RPMI7951 (cell line): Measurements from ENCODE around the gene OR52I2. TPM values are rescaled to one million over a fixed set of nuclear protein-coding genes. Genes with fewer than 3 reads are reported as not detected.

Source experiments
- DNase-seq: peaks from one replicate; pipeline ENCODE4 v3.0.0-alpha.2; 2012; ENCODE audit warnings: low read depth
- total RNA-seq: library from RNA; depleted of rRNA; stranded (reverse); fragments of >200 nt; shearing (Covaris generic); gene quantifications from 2 replicates; pipeline ENCODE4 v1.2.3, GENCODE V29; 2014; rRNA removed

OR52I2 gene
- total RNA-seq, 1 experiment from 2014 or later, result not detected

DNA sequence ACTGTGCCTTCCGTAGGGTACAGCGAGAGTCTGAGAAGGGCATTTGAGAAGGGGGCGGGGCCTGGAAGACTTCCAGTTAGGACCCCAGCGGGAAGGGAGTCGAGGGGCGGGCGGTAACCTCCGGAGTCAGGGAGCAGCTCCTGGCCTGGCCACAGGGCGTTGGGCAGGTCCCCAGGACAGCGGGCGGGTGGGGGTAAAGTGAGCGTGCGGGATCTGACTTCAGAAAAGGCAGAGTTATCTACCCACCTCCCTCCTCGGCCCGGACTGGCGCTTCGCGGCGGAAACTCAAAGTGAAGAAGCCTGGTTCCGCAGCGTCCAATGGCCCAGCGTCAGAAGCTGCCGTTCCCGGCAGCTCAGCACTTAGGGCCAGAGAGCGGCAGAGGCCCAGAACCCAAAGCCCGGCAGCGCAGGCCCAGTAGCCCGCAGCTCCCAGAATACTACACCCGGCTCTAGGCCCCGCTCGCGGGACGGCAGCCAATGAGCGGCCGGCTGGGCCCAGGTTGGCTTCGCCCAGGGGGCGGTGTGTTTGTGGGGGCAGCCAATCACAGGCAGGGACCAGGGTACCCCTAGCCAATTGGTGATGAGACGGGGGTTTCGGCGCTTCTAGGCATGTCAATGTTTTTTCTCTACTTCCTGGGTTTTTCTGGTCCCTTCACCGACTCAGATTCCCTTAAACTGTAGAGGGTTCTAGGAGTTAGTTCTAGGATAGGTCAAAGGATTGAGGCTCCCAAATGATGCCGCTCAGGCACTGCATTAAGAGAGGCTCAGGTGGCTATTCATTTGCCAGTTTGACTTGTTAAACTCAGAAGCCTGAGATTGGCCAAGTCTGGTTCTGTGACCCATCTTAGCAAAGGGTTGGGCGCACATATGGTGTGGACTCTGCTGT, 26.5 kb downstream of the OR52I2 start, which contains the start of gene TRIM68:
TRIM68 (minus strand) TSS at position 451 of the 886 bp plus-strand sequence. CDS start 2,727 bp downstream, outside the sequence.
- peak; percentile 94 for DNase-seq

DNA sequence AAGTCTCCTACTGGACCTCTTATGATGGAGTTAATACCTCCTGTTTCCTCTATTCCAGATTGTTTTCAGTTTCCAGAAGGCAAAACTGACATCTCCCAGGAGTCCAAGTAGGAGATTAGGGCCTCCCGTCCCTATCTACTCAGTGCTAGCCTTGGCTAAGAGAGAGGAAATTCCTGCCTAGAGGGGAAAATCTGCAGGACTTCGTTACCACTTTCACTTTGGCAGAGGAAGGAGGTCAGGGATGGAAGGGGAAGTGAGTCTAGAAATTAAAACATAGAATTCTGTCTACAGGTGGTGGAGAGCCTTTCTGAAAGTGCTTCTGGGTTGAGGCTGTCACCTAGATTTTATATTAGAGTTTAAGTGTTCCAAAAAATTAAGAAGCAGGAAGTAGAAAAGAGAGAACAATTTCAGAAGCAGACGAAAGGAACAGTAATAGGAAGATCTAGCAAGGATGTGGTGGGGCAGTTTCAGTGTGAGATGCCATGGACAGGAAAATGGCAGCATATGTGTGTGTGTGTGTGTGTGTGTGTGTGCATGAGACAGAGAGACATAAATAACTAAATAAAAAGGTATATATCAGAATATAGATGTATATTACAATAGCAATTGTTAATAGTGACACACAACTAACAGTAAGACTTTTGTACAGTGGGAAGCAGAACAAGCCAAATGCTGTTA, 28.9 kb downstream of the OR52I2 start:
- peak; percentile 47 for DNase-seq

DNA sequence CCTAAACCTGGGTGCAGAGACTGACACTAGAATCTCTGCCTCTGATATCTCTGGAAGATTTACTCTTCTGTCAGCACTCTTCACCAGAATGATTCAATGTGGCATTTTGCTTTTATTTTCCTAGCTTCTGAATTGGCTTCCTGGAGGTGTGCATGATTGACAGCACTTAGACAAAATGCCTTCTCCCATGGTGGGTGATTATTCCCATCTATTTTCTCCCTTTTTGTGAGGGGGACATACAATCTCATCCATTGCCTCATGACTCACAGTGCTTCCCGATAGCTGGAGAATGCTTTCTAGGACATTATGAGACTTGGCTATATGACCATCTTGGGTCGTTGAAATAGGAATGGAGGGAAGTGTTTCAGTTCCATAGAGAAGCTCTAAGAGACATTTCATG, 30.4 kb downstream of the OR52I2 start:
- no peak for DNase-seq

DNA sequence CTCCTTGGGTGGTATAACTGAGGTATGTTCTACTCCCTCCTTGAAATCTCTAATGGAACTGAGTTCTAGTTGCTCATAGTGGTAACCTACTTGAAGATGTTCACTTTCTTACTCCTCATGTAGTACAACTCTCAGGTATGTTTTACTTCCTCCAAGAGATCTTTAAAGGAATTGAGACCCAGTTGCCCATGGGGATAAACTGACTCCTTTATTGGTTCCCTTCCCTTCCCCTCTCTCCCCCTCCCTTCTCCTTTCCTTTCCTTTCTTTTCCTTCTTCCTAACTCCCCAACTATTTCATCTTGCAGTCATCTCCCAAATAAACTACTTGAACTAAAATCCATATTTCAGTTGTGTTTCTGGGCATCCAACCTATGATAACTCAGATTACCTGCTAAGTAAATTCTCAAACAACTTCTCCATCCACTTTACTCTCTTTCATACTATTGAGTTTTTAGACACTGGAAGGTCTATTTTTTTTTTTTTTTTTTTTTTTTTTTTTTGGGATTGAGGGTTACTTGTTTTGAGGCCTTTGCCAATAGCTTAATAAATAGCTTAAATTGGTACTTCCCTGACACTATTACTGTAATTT, 34.4 kb downstream of the OR52I2 start:
- no peak for DNase-seq

DNA sequence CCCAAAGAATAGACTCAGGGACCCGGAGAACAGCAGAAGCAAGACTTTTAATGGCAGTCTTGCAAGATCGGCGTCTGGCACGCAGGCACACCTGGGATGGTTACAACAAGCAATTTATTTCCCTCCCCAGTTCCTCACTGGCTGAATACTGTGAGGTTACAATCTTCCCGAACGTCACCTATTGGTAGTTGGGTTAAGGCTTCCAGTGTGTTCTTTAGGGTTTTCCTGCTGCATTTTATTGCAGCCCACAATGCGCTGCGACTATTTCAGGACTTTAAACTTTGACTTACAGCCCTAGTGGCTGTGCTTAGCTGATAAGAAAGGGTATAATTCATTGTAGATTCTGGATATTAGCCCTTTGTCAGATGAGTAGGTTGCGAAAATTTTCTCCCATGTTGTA, 38.0 kb downstream of the OR52I2 start:
- no peak for DNase-seq

DNA sequence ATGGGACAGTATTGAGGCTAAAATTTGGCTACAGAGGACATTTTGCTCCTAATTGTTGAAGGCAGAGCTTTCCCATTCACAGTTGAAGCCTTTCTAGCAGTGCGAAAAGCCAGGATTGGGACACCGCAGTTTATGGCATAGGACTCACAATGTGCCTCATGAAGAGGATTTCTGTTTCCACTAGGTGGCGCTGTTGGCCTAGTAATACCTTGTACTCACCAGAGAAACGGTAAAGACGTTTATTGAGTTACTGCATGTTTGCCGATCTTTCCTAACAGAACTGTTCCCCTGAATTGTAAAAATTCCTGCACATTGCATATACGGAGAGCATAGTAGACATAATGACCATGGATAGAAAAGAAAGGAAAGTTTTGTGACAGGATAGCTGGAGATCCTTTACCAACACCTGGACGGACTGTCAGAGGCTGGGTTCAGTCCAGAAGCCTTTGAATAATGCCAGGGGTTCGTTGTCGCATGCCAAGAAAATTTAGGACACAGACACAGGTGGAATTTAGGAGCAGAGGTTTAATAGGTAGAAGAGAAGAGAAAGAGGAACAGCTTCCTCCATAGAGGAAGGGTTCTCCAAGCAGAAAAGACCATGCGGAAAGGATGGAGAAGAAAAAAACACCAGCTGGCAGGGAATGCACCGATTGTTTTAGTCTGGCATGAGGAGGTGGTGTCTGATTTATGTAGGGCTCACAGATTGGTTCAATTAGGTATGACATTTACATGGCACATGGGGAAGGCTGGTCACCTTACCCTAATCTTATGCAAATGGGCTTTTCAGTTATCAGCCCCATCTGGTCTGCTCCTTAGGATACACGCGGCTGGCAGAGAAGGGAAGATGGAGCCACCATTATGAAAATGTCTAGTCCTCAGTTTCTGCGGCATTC, 44.9 kb downstream of the OR52I2 start:
- DNase-seq, result peak; percentile 63

DNA sequence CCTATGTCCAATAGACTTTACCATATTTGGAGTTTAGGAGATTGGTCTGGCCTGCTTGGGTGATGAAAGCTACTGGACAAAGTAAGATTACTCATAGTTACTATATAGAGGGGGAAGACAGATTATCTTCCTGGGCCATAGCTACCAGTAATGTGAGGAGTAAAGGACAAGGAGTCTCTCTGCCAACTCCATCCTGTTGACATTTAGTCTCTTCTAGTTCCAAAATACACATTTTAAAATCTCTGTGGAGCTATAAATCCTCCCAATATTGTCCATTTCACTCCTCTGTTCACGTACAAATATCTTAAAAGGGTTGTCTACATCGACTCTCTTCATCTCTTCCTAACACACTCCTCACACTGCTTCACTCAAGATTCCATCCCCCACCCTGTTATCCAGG, 54.6 kb downstream of the OR52I2 start:
- no peak for DNase-seq

DNA sequence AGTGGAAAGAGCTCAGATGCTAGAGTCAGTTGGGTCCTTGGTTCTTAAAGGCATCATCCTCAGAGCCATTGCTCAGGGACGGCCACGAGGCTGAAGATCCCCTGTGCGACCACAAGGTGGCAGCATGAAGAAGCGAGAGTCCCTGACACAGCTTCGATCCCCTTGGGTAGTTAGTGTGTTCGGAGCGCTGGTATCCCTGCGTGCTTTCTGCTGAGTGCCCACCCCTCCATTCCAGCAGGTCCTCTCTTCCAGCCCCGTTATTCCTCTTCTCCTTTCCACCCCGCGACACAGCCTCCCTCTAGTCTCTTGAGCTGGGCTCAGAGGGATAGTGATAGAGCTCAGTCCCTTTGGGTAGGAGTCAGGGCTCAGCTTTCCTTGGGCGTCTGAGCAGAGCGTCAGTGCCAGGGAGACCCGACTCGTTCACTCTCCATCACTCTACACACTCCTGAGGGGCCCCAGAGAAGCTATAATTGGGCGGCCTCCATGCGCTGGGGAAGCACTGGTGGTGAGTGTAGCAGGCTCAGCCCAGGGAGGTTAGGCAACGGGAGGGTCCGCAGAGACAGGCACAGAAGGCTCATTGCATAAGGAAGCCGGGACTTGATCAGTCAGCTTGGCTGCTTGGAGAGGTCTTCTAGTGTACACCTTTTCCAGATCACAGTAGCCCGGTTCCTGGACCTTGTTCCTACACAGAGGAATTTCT, 55.6 kb downstream of the OR52I2 start, which contains the start of gene OR51D1:
OR51D1 (plus strand) TSS at position 516 of the 700 bp plus-strand sequence. CDS start 2,314 bp downstream, outside the sequence.
- peak; percentile 48 for DNase-seq

DNA sequence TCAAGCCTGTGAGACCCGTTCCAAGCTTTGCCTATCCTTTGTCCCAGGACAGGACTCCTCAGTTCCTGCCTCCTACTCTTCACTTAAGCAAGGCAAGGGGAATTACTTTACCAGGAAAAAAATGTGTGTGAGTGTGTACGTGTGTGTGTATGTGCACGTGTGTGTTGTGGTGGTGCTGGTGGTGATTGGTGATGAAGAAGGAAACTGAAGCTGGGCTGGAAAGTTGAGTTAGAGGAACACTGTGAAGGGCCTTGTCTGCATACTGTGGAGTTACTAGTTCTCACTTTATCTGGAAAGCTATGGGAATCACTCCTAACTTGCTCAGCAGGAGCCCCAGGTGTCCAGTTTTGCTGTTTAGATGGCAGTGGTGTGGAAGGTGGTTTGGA, 56.1 kb downstream of the OR52I2 start:
- no peak for DNase-seq

DNA sequence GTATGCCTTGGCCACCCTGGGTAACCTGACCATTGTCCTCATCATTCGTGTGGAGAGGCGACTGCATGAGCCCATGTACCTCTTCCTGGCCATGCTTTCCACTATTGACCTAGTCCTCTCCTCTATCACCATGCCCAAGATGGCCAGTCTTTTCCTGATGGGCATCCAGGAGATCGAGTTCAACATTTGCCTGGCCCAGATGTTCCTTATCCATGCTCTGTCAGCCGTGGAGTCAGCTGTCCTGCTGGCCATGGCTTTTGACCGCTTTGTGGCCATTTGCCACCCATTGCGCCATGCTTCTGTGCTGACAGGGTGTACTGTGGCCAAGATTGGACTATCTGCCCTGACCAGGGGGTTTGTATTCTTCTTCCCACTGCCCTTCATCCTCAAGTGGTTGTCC, 58.4 kb downstream of the OR52I2 start:
- no peak for DNase-seq

DNA sequence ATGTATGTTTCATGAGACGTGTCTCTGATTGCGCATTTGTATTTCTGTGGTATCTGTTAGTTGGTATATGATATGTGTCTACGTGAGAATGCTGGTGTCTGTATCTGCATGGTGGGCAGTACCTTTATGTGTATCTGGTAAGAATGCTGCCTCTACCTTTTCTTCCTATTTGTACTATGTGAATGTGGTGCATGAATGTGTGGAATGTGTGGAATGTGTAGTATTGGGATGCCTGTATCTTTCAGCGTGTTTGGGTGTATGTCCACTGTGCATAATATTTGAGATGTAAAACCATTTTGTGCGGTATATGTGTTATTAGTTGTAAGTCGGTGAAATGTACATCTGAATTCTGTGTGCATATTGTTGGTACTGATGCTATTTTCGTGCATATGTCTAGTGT, 60.0 kb downstream of the OR52I2 start:
- no peak for DNase-seq

DNA sequence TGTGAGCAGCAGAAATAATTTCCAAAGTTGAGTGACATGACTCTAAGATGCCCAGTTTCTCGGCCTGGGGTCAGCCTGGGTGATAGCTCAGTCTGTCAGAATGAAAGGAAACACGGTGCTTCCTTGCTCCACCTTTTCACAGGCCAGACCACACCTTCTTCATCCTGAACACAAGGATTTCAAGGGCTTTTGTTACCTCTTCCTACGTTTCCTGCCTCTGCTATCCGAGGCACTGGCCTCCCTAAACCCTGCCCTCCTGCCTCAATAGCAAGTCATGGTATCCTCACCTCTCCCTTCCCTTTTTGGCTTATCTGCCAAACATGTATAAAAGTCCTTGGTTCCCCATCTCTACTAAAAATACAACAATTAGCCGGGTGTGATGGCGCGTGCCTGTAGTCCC, 60.5 kb downstream of the OR52I2 start:
- no peak for DNase-seq

Other genes starting within 250 kb of the OR52I2 start
- not detected in 2 replicates for gene OR52B4, start 213.4 kb upstream of the OR52I2 start, total RNA-seq
- gene TRIM21, start 188.0 kb upstream of the OR52I2 start, total RNA-seq, result 19.0 and 20.2 TPM in 2 replicates
- not detected in 2 replicates for gene OR52K2, start 132.4 kb upstream of the OR52I2 start, total RNA-seq
- not detected in 2 replicates for gene OR52K1, start 99.1 kb upstream of the OR52I2 start, total RNA-seq
- gene OR52M1, start 36.6 kb upstream of the OR52I2 start, total RNA-seq, result not detected in 2 replicates
- not detected in 2 replicates for gene OR52I1, start 12.3 kb downstream of the OR52I2 start, total RNA-seq
- 4.9 and 5.4 TPM in 2 replicates for gene TRIM68, start 26.5 kb downstream of the OR52I2 start, total RNA-seq
- gene OR51D1, start 55.7 kb downstream of the OR52I2 start, total RNA-seq, result not detected in 2 replicates
- gene OR51E1, start 62.2 kb downstream of the OR52I2 start, total RNA-seq, result not detected in 2 replicates
- not detected in 2 replicates for gene OR51E2, start 116.1 kb downstream of the OR52I2 start, total RNA-seq
- not detected in 2 replicates for gene MMP26, start 123.0 kb downstream of the OR52I2 start, total RNA-seq
- gene OR51F1, start 188.2 kb downstream of the OR52I2 start, total RNA-seq, result not detected in 2 replicates
- not detected in 2 replicates for gene OR52R1, start 222.6 kb downstream of the OR52I2 start, total RNA-seq
- gene OR51F2, start 239.6 kb downstream of the OR52I2 start, total RNA-seq, result not detected in 2 replicates